Airway epithelial cell (primary cell): ENCODE data around the gene CAV1. TPM values are rescaled to one million over a fixed set of nuclear protein-coding genes. Genes with fewer than 3 reads are reported as not detected.

Source experiments
- total RNA-seq: library from RNA; depleted of rRNA; stranded (reverse); fragments of >200 nt; gene quantifications from 2 replicates; pipeline ENCODE4 v1.2.3, GENCODE V29; 2015

Gene CAV1
- total RNA-seq = 428 and 559 TPM in 2 replicates

GRCh38 chr7:116524609-116525297, at the start of gene CAV1:
Gene CAV1 (plus strand): TSS chr7:116525036. CDS start chr7:116525063, 27 bp downstream.

GRCh38 chr7:116499168-116500077, 25.4 kb upstream of the CAV1 start, which contains the start of gene CAV2:
Gene CAV2 (plus strand): TSS chr7:116499738. CDS start chr7:116499782, 44 bp downstream.

Other genes with a start within 250 kb of the CAV1 start
- gene CAV2, start 25.3 kb upstream of the CAV1 start, total RNA-seq = 197 and 208 TPM in 2 replicates
- gene MET, start 147.2 kb downstream of the CAV1 start, total RNA-seq = 47.7 and 66.9 TPM in 2 replicates